Measurements from ENCODE around the gene MRPS23. TPM values are rescaled to one million over a fixed set of nuclear protein-coding genes. Genes with fewer than 3 reads are reported as not detected.

The MRPS23 gene
- total RNA-seq, 1 experiment from 2014 or later, result 87.6 TPM

DNA sequence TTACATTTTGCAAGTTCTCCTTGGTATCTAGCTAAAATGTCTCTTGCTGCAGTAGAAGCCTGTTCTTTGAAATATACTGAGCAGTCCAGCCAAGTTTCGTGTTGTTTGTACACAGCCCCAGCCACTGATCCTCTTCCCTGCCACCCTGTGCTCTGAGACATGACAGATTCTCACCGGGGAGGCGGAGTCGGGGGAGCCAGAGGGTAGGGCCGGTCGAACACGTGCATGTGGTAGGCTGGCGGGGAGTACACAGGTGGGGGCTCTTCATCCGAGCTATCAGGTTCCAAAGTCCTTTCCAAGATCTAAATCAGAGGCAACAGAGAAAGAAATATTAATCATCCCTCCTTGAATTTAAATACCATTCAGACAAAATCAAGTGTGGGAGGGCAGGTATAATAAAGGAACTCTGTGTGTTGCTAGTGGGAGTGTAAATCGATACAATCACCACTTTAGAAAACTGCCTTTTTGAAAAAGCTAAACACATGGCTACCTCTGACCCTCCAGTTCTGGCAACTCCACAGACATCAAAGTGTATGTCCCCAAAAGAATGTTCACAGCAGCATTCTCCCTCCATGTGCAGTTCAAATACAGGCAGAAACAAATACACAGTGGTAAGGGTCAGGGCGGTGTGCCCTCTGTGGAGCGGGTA lies 29.7 kb upstream of the MRPS23 start:
- no peak for DNase-seq (ENCODE audit: low spot score)

DNA sequence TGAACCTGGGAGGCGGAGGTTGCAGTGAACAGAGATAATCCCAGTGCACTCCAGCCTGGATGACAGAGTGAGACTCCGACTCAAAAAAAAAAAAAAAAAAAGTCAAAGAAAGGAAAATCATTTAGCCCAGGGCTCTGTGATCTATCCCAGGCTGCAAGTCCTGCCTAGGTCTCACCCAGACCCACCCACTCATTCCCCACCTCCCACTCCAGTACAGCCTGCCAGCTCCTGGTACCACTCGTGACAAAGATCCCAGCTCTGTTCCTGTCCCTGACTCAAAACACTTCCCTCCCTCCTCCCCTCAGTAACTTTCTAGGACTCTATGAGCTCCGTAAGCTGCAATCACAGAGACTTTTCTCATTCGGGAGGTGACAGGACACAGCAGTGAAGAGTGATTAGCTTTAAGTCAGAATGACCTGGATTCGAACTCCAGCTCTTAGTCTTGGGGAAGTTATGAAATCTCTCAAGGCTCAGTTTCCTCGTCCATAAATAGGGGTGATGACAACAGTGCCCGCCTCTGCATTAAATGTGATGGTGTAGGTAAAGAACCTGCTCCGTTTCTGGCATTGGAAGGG lies 28.0 kb upstream of the MRPS23 start:
- DNase-seq (ENCODE audit: low spot score), result no peak

DNA sequence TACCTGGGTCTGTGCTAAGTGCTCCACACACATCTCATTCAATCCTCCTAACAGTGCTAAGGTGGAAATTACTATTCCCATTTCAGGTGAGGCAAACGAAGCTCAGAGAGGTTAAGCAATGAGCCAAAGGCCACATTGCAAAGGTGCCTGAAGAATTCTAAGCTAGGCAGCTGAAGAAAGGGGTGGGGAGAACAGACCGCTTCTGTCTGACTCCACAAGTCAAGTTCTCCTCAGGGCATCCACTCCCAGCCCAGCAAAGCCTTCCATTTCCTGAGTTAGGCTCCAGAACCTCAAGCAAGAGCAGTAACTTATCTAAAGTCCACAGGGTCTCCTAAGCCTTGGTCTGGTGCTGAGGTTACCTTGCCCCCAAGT lies 27.0 kb upstream of the MRPS23 start:
- DNase-seq (ENCODE audit: low spot score), result no peak

DNA sequence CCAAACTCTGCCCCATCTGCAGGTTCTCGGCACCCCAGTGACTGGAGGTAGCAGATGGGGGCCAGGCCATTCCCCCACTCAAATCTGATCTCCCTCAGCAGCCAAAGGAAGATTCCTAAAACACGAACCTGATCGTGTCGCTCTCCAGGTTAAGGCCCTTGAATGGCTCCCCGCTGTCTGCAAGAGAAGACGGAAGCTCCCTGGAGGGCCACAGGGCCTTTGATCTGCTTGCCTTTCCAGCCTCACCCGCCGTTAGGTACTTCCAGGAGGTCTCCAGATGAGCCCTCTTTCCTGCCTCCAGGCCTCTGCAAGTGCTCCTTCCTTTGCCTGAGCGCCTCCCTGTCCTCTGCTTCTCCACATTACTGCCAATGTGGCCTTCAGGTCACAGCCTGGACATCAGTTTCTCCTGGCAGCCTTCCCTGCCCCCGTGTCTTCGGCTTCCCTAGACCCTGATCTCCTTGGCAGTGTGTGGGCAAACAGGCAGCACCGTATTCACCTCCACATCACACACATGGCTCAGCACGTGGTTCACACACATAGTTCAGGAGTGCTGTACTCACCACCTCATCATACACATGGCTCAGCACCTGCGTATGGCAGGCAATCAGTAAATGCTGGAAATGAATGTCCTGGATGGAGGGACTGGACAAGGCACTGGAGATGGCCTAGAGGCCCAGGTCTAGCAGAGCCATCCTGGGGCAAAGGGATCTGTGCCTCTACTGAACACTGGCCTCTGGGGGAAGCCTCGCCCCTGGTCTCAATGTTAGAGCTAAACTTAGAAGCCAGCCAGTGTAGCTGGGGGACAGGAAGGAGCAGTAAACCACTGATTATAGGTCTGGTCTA lies 26.4 kb upstream of the MRPS23 start:
- no peak for DNase-seq (ENCODE audit: low spot score)

DNA sequence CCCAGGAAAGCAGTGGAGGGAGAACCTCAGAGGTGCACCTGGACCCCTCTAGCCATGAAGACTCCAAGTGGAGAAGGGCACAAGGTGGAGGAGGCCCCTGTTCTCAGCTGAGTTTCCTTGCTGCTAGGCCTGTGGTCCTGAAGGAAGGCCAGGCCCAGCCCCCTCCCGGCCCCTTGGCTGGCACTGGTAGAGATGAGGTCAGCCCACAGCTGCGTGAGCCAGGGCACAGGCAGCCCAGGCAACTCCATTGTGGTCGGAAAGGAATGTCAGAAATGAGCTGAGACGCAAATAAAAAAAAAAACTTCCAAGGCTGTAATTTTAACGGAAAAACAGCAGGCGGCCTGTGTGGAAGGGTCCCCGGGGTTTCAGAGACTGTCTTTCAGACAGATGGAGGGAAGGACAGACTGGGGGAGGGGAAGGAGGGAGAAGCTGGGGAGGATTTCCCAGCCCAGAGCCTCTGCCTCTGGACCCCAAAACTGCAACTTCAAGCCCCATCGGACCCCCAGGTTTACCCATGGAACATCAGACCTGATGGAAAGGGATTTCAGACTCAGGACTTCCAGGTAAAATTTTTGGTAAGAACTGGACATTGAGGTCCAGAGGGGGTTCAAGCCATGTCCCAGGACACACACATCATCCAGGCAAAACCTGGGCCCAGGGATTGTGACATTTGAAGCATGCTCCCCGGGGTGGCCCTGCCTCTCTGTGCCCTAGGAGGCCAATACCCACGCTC lies 25.6 kb upstream of the MRPS23 start:
- DNase-seq (ENCODE audit: low spot score), result peak; percentile 100

DNA sequence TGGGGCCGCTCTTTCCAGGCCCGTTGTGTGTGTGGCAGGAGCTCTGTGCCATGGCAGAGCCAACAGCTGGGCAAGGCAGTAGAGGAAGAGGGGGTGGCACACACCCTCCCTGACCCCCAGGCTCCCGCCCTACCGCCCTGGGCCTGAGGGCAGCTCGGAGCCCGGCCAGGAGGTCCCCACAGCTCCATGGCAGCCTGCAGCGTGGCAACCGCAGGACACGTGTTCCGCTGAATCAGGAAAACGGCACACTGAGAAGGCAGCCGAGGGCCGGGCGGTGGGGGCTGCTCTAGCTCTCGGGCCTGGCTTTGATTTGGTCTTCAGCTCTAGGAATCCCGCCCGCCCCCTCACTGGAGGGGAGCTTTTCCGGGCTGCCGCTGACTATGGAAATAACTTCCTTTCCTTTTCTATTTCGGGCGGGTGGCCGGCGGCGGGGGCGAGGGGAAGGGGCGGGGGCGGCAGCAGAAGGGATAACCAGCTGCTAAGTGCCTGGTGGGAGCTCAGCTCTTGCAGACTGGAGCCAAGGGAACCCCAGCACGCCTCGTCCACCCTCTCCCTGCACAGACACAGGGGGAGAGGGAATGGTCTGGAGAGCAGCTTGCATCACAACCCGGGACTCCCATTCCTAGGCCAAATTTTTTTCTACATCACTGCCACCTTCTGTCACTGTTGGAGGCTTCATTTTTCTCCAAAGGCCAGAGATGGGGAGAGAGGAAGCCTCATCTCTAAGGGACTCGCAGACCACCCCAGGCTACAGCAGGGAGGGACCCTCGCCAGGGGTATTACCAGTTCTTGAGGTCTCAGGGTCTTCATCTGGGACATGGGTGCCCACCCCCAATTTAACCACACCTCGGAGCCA lies 24.8 kb upstream of the MRPS23 start:
- DNase-seq (ENCODE audit: low spot score), result peak; percentile 99

DNA sequence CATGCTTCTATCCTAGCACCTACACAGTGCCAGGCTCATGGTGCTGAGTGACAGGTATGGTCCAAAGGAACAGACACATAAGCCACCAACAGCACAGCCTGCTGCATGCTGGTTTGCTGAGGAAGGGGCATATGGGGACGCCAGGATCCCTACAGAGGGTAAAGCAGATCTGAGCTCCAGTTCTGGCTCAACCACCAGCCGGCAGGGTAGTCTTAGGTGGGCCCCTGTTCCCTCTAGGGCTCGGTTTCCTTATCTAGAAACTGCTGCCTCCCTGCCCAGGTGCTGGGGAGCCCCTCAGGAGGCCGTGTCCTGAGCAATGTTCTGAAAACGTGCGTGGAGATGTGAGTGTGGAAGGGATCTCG lies 24.2 kb upstream of the MRPS23 start:
- DNase-seq (ENCODE audit: low spot score), result no peak

DNA sequence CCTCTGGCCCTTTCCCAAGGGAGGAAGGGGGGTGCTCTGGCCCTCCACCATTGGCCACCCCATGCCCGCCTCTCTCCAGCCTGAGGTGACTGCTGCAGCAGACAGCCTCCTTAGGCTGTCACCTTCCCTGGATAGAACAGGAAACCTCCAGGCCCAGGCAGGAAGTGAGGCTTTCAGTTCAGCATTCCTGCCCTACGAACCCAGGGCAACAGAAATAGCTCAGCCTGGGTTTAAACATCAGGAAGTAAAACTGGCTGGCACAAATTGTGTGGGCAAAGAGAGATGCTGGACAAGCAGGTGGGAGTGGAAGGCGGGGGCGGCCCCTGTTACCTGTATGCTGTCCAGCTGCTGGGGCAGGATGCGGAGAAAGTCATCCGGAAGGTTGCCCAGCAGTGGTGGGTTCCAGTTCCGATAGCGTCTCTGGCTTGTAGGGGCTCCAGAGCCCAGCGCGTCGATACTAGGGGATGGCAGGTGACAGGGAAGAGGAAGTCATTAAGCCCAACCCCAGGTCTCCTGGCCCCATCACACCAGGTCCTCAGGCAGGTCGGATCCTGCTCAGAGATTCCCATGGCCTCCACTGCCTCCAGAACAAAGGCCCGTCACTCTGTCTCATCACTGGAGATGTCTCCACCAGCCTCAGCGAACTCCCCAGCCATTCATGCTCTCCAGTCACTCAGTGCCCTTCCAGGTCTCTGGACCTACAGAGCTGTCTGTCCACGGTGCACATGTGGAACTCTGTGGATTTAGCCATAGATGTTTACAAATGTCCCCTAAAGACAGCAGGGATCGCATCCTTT lies 23.6 kb upstream of the MRPS23 start:
- DNase-seq (ENCODE audit: low spot score), result no peak

DNA sequence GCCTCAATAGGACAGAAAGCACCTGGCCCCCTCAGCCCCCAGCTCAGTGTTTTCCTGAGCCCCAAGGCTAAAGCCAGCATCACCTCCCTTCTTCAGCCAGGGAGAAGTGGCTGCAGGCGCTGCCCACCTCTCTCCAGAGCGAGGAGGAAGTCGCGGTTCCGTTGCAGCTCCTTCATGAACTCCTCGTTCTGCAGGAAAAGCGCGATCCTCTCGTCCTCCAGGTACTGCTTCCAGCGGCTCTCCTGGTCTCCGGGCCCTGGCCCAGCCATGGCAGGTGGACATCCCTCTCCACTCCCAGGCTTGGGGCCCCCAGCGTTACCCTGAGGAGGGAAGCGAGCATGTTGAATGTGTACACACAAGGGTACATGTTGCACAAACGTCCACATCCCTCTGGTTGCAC lies 22.7 kb upstream of the MRPS23 start:
- no peak for DNase-seq (ENCODE audit: low spot score)

DNA sequence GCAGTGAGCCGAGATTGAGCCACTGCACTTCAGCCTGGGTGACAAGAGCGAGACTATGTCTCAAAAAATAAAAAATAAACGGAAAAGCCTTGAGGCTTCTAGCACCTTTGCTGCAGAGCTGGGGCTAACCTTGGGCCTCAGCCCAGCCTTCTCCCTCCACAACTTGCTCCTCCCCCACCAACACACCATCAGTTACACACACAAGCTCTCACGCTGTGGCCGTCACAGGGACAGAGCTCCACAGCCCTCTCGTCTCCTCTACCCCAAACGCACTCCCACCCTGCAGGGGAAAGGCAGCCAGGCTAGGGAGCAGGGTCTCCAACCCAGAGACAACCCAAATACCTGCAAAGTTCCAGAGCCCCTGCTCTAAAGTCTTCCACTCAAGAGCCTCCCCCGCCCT lies 22.0 kb upstream of the MRPS23 start:
- DNase-seq (ENCODE audit: low spot score), result no peak

DNA sequence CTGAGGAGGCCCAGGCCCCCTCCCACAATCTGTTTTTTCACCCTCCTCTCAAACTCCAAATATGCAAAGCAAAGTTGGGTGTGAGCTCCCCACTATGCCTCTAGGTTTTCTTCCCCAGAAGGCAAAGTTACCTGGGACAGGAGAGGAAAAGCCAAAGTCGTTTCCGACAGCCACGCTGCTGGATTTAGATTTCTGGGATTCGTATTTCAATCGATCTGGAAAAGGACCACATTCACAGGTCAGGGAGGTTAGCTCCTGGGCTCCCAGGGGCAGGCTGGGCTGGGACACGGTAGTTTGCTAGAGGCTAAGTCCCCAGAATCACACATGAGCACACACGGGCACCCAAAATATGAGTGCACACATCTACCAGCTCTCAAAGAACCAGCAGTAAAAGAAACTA lies 21.3 kb upstream of the MRPS23 start:
- no peak for DNase-seq (ENCODE audit: low spot score)

DNA sequence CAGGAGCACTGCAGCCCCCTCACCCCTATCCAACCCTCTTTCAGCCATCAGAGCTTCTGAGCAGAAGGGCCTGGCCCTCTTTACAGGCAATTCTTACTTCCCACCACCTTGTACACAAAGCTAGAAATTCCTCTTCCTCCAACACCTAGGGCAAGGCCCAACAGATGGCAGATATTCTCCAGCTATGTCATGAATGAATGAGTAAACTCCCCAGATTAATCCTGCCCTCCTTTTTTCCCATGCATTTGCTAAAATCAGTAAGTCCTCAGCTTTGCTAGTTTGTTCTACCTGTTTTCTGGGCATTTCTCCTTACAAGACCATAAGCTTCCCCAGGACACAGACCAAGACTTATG lies 20.4 kb upstream of the MRPS23 start:
- no peak for DNase-seq (ENCODE audit: low spot score)

DNA sequence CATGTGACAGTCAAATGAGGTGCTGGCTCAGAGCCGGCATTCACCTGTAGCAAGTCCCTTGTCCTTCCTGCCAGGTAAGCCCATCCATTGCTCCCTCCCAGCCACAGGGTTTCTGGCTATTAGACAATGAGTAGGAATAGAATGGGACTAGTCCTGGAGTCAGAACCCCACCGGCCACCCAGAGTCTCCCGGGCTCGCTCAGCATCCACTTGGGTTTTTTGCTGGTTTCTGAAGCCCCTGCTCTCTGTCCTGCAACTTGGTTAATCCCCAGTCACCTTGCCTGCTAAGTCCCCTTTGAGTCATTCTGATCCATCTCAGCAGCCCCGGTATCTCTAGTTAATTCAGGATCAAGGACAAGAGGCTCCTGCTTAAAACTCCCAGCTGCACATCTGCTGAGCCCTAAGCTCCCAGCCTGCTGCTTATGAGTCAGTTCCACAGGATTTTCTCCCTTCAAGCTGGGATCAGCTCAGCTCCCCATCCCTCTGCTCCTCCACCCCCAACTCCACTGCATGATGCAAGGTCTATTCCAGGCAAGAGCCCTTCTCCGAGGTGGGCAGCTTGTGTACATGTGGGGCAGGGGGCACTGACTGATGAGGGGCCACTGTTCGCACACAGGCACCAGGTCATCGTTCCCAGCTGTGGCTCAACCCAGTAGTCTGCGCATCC lies 19.9 kb upstream of the MRPS23 start:
- peak; percentile 77 for DNase-seq (ENCODE audit: low spot score)

DNA sequence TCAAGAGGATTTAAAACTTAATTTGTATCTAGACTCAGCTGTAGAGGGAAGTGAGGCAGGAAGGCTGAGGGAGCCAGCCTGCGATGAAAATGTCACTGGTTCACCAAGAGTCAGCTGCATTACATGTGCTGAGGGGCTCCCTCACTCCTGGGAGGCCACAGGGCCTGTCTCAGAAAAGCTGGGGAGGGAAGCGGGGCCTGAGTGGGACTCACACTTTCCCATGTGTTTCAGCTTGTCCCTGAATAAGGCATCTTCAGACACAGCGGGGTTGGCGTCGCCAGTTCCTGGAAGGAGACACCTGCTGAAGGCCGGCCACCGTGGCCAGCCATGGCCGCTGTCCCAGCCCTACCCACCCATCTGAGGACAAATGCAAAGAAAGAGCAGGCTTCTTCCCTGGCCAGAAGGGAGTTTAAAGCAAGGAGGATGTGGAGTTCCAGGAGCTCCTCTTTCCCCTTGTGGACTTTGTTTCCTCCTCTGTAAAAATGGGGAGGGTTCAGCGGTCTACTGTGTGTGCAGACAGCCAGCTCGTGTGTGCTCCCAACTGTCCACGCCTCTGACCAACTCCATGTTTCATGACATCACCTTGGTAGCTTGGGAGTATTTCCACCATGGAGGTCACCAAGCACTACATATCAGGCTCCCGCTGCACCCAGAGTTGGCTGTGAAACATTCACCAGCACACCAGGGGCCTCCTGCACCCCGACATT lies 19.2 kb upstream of the MRPS23 start:
- DNase-seq (ENCODE audit: low spot score), result no peak

DNA sequence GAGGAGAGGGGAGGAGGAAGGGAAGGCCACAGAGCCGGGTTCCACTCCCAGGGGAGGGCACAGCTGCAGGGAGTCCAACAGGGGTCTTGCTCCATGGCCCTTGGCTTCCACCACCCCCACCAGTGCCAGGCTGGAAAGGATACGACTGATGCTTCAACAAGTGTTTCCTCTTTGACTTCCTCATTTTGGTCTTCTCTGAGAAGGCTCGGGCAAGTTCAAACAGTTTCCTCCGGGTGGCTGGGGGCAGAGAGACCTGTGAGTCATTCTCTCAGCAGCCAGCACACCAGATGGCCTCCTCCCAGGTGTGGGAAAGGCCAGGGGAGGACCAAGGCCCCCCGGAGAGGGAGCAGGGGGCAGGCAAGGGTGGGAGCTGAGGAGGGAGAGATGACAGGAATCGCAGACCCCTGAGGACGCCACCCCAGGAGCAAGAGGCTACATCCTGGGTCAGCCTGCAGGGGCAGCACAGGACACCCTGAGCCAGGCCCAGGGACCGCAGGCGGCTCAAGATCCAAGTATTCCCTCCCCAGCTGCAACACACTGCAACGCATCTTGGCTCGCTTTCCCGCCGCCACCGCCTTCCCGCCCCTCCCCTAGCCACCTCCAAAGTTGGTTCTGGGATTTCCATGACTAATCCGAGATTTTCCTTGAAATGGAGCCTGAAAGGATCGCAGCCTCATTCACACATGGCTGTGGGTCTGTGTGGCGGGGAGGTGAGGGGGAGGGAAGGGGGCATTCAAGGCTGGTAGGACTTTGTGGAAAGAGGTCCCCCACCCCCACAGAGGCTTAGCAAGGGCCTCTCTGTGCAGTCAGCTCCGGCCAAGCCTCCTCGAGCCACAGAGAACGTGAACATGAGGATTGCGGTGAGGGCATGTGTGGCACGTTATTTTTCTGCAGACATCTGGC lies 18.4 kb upstream of the MRPS23 start:
- DNase-seq (ENCODE audit: low spot score), result peak; percentile 98

DNA sequence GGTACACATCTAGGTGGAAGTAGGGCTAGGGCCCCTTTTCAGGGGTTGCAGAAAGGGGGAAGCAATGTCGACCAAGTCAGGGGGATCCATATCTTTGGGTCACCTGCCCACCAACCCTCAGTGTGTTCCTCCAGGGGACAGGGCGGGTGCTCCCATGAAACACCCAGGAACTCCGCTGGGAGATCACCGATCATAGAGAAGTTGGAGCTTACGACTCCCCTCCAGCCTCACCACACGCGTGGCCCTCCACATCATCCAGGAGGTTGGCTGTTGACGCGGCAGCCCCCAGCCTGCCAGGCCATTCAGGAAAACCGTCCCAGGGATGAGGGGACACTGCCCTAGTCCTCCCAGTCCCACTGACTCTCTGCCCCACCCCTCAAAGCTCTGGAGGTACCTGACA lies 17.3 kb upstream of the MRPS23 start:
- DNase-seq (ENCODE audit: low spot score), result no peak

DNA sequence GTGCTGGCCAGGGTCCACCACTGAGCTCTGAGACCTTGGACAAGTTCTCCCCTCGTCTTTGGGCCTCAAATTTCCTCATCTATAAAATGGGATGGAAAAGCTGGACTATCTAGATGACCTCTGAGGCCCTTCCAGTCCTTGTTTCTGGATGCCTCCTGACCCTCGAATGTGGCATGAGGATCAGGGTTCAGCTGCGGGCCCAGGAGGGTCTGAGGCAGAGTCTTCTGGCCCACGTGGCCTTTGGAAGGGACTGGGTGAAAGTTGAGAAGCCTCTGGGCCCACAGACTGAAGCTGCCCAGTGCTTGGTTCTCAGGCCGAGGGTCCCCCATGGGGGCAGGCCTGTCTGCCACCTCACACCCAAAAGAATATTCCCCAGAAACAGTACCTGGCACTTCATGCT lies 16.9 kb upstream of the MRPS23 start:
- DNase-seq (ENCODE audit: low spot score), result no peak

DNA sequence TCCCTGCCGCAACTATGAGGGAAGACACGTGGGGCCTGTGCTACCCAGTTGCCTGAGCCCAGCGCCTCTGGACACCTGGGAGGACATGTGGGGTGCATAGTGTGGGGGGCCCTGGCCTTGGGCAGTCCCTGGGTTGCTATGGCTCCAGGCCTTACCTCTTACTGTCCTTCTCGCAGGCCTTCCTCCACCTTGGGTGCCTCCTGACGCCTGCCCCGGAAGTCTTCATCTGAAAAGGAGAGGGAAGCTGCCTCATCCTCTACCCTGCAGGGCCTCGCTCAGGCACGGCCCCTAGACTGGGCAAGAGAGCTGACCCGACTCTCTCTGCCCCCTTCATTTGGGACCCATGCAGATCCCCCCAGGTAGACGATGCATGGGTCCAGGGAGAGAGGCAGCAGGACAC lies 16.5 kb upstream of the MRPS23 start:
- DNase-seq (ENCODE audit: low spot score), result no peak

DNA sequence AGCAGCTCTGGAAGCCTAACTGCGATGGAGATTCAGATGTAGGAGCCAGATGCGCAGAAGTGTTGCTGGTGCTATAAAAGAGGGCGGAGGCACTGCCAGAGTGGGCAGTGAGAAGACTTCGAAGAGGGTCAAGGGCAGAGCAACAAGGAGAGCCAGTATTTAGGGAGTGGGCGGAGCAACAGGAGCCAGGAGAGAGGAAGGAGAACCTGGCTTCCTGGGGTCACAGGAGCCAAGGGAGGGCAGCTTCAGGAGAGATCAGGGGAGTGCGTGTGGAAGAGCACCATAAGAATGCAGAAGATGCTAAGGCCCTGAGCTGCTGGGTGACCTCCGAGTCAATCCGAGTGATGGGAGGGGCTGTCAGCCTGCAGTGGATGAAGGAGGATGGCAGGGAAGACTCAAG lies 14.4 kb upstream of the MRPS23 start:
- no peak for DNase-seq (ENCODE audit: low spot score)
